GM12891 (cell line): ENCODE results near the gene EFNA2.

Experiments used
- DNase-seq: peaks from one replicate; pipeline ENCODE4 v3.0.0; 2011; ENCODE audit warnings: low spot score; ENCODE audit not compliant: insufficient read length
- FAIRE-seq: peaks from 2 replicates; lab custom pipeline; 2011; peaks lifted over from hg19 to GRCh38; lab: Jason Lieb, UNC
- PAX5 ChIP-seq: IDR thresholded peaks from 2 replicates; pipeline ENCODE4 v1.6.1; 2011; ENCODE audit warnings: low read length, moderate library complexity, mild to moderate bottlenecking; ENCODE audit not compliant: insufficient read depth, severe bottlenecking
- POLR2A ChIP-seq: IDR thresholded peaks from 2 replicates; pipeline ENCODE4 v1.6.1; 2011; ENCODE audit warnings: low read depth, low read length, control low read depth
- POLR2AphosphoS5 ChIP-seq: IDR thresholded peaks from 2 replicates; pipeline ENCODE4 v1.6.1; 2011; ENCODE audit warnings: low read depth, low read length, control low read depth
- POU2F2 ChIP-seq: IDR thresholded peaks from 2 replicates; pipeline ENCODE4 v1.6.1; 2011; ENCODE audit warnings: low read depth, mild to moderate bottlenecking, control low read depth, low read length, moderate library complexity
- SPI1 ChIP-seq: IDR thresholded peaks from 2 replicates; pipeline ENCODE4 v1.6.1; 2011; ENCODE audit warnings: low read depth, low read length, control low read depth
- TAF1 ChIP-seq: IDR thresholded peaks from 2 replicates; pipeline ENCODE4 v1.6.1; 2011; ENCODE audit warnings: low read depth, low read length, control low read depth

The EFNA2 gene

GRCh38 chr19:1278713-1279660, 6.7 kb upstream of the EFNA2 start:
- TF ChIP-seq POLR2A: no peak
- no peak for TF ChIP-seq POU2F2
- TF ChIP-seq POLR2AphosphoS5: no peak
- TF ChIP-seq PAX5: no peak
- TF ChIP-seq SPI1: no peak
- no peak for TF ChIP-seq TAF1
- DNase-seq (no peak), FAIRE-seq (peak; percentile 43)

DNA sequence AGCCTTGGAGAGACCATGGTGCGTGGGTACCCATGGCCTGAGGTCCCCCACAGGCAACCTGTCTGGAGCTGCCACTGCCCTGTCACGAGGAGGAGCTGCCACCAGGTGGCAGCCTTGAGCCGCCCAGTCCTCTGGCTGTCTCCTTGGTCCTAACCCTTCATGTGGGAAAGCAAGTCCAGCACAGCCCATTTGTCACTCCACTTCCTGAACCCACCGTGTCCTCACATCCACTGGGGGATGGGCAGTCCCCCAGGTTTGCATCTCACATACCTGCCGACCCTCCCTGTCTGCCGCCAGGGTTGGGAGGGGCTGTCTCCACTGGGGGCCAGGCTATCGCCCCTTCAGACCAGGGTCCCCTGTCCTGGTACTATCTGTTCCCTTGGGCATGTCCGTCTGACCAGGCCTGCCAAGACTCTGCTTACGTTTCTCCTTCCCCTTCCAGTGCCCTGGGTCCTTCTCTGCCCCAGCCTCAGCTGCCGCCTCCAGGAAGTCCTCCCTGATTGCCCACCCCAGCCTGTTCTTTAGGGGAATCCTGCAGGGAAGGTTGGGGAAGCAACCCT, 5.8 kb upstream of the EFNA2 start:
- DNase-seq: peak; percentile 88
- FAIRE-seq: peak; percentile 95
- TF ChIP-seq POU2F2: no peak
- TF ChIP-seq POLR2AphosphoS5: no peak
- peak; percentile 14; the same call in 1 of the 2 replicates for TF ChIP-seq POLR2A
- TF ChIP-seq SPI1: no peak

DNA sequence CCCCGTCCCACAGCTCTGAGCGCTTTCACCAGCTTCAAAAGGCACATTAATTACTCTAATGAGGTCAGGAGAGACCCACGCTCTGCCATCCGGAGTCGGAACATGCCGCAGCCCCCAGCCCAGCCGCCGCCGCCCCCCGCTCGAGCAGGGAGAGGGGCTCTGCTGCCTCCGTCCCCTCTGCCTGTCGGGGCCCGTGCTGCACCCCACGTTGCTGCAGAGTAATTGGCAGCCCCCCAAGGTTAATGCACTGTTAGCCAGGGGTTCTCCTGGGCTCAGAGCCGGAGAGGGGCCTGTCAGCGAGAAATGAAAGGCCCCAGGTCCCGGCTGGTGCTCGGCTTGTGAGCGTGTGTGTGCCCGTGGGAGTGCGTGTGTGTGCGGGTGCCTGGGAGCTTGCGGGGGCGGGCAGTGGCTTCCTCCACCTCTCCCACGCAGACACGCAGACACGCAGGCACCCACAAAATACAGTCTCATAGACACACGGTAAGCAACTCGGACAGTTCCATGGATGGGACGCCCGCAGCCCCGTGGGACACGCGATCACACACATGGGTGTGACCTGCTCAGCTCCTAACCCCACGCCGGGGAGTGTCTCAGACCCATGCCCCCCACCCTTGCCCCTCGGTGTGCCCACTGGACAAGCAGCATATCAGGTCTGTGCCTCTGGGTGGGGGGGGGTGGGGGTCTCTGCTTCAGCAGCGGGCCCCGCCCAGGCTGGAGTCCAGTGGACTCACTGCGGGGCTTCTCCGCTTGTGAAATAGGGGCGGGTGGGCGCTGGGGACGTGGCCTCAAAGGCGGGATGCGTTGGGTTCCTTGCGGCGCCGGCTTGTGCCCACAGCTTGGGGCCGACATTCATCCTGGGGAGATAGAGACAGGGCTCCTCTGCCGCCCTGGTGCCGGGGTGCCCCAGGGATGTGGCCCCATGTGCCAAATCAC, 4.8 kb upstream of the EFNA2 start:
- DNase-seq: no peak
- FAIRE-seq: no peak
- TF ChIP-seq POLR2A: no peak
- no peak for TF ChIP-seq PAX5
- TF ChIP-seq POLR2AphosphoS5: no peak
- TF ChIP-seq POU2F2: no peak
- TF ChIP-seq SPI1: no peak
- no peak for TF ChIP-seq TAF1

- TF ChIP-seq TAF1 (no peak), POU2F2 (no peak), PAX5 (no peak), POLR2AphosphoS5 (no peak), POLR2A (no peak), SPI1 (no peak)
- DNase-seq (no peak), FAIRE-seq (no peak)
Measured at GRCh38 chr19:1281569-1282287, 3.9 kb upstream of the EFNA2 start.

- FAIRE-seq: no peak
- TF ChIP-seq POLR2A: no peak
- no peak for TF ChIP-seq TAF1
- TF ChIP-seq POU2F2: no peak
- TF ChIP-seq PAX5: no peak
- no peak for TF ChIP-seq POLR2AphosphoS5
- no peak for TF ChIP-seq SPI1
- no peak for DNase-seq
Measured at GRCh38 chr19:1282588-1283206, 3.0 kb upstream of the EFNA2 start.

GRCh38 chr19:1283207-1283916, 2.3 kb upstream of the EFNA2 start:
- FAIRE-seq (no peak), DNase-seq (no peak)
- TF ChIP-seq POLR2A (no peak), PAX5 (no peak), TAF1 (no peak), SPI1 (no peak), POLR2AphosphoS5 (no peak), POU2F2 (no peak)

DNA sequence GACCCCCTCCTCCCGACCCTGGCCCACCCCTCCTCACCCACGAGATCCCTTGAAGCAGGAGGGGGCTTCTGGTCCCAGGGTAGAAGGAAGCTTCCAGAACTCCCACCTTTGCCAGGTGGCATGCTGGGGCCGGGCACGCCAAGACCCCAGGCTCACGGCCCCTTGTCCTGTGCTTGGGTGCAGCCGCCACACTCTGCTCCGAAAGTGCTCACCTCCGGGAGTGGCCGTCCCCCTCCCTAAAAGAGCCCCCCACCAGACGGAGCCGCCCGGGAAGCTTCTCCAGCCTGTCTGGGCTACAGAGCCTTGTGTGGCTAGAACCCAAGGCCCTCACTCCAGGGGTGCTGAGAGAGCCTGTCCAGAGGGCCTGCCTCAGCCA, 1.8 kb upstream of the EFNA2 start:
- TF ChIP-seq POLR2AphosphoS5 (no peak), PAX5 (no peak), TAF1 (no peak), SPI1 (no peak), POLR2A (no peak), POU2F2 (no peak)
- no peak for DNase-seq
- no peak for FAIRE-seq
